HepG2 (cell line): Measurements from ENCODE around the gene OR1D5. TPM values are rescaled to one million over a fixed set of nuclear protein-coding genes. Genes with fewer than 3 reads are reported as not detected.
A peak's percentile ranks its signal among the peaks of the same experiment; 100 is the strongest.

ENCODE experiments used
- ARHGAP35 ChIP-seq: sonication (generic); formaldehyde crosslinking; IDR thresholded peaks from 2 replicates; pipeline ENCODE4 v1.9.0; 2022; ENCODE audit warnings: mild to moderate bottlenecking, inconsistent platforms, moderate library complexity, missing genetic modification reagents, borderline replicate concordance
- HMG20B ChIP-seq: conservative IDR thresholded peaks from 2 replicates; pipeline ENCODE4 v1.6.1; 2016; ENCODE audit warnings: missing genetic modification reagents, missing compliant biosample characterization
- HOXD1 ChIP-seq: sonication (generic); formaldehyde crosslinking; IDR thresholded peaks from 2 replicates; pipeline ENCODE4 v1.5.0; 2020; ENCODE audit warnings: missing genetic modification reagents
- KLF9 ChIP-seq: IDR thresholded peaks from 2 replicates; pipeline ENCODE4 v1.6.1; 2016; ENCODE audit warnings: low read depth
- MIXL1 ChIP-seq: IDR thresholded peaks from 2 replicates; pipeline ENCODE4 v1.6.1; 2016
- ZFP1 ChIP-seq: IDR thresholded peaks from 2 replicates; pipeline ENCODE4 v1.6.1; 2016
- ZNF253 ChIP-seq: sonication (generic); formaldehyde crosslinking; IDR thresholded peaks from 2 replicates; pipeline ENCODE4 v1.8.0; 2022; ENCODE audit warnings: mild to moderate bottlenecking, missing genetic modification reagents, borderline replicate concordance
- ZNF382 ChIP-seq: sonication (generic); formaldehyde crosslinking; IDR thresholded peaks from 2 replicates; pipeline ENCODE4 v1.5.0; 2020; ENCODE audit warnings: missing genetic modification reagents, mild to moderate bottlenecking, borderline replicate concordance
- ZNF432 ChIP-seq: sonication (generic); formaldehyde crosslinking; IDR thresholded peaks from 2 replicates; pipeline ENCODE4 v1.5.0; 2020; ENCODE audit warnings: missing genetic modification reagents, mild to moderate bottlenecking, borderline replicate concordance
- ZNF615 ChIP-seq: sonication (generic); formaldehyde crosslinking; IDR thresholded peaks from 2 replicates; pipeline ENCODE4 v1.5.0; 2020; ENCODE audit warnings: mild to moderate bottlenecking, missing genetic modification reagents, borderline replicate concordance
- ZSCAN30 ChIP-seq: sonication (generic); formaldehyde crosslinking; IDR thresholded peaks from 2 replicates; pipeline ENCODE4 v1.5.0; 2020; ENCODE audit warnings: mild to moderate bottlenecking, missing genetic modification reagents
- polyA plus RNA-seq, 8 experiments: library from polyadenylated mRNA; depleted of rRNA in 3 of 8; stranded (reverse) in 7 of 8; unstranded in 1 of 8; fragments of >200 nt; fragmentation: Illumina TruSeq in 4 of 8; extraction: Trizol in 4 of 8; gene quantifications; 2 replicates each; pipeline versions ENCODE4 v1.2.1 to v1.2.3, GENCODE V29; 2011 to 2016; ENCODE audit warnings: low read depth in 4 of 8, missing spikeins in 1 of 8, mixed read lengths in 1 of 8; ENCODE audit not compliant: insufficient read depth in 1 of 8
- total RNA-seq, 5 experiments: library from RNA; depleted of rRNA; stranded (reverse); fragments of >200 nt; fragmentation: Illumina TruSeq; extraction: Trizol; gene quantifications; 2 replicates each; pipeline ENCODE4 v1.2.3, GENCODE V29; 2016; ENCODE audit warnings: low read depth in 1 of 5
- TF ChIP-seq, protein P1 (sequence below): sonication (generic); formaldehyde crosslinking; IDR thresholded peaks from 2 replicates; pipeline ENCODE4 v1.5.0; 2020; ENCODE audit warnings: mild to moderate bottlenecking, missing genetic modification reagents, borderline replicate concordance
- TF ChIP-seq, protein P2 (sequence below): sonication (generic); formaldehyde crosslinking; IDR thresholded peaks from 2 replicates; pipeline ENCODE4 v1.4.0; 2020; ENCODE audit warnings: mild to moderate bottlenecking, low read depth, missing genetic modification reagents
- TF ChIP-seq, protein P3 (sequence below): sonication (generic); formaldehyde crosslinking; IDR thresholded peaks from 2 replicates; pipeline ENCODE4 v1.9.0; 2021; ENCODE audit warnings: missing genetic modification reagents, borderline replicate concordance
- TF ChIP-seq, protein P4 (sequence below): IDR thresholded peaks from 2 replicates; pipeline ENCODE4 v1.6.1; 2016; ENCODE audit warnings: low read depth, control low read depth

The OR1D5 gene
- total and polyA plus RNA-seq, 2 of the 13 experiments (the other 11 are each of a cell fraction or from before 2014, with no cell fraction given), result not detected

DNA sequence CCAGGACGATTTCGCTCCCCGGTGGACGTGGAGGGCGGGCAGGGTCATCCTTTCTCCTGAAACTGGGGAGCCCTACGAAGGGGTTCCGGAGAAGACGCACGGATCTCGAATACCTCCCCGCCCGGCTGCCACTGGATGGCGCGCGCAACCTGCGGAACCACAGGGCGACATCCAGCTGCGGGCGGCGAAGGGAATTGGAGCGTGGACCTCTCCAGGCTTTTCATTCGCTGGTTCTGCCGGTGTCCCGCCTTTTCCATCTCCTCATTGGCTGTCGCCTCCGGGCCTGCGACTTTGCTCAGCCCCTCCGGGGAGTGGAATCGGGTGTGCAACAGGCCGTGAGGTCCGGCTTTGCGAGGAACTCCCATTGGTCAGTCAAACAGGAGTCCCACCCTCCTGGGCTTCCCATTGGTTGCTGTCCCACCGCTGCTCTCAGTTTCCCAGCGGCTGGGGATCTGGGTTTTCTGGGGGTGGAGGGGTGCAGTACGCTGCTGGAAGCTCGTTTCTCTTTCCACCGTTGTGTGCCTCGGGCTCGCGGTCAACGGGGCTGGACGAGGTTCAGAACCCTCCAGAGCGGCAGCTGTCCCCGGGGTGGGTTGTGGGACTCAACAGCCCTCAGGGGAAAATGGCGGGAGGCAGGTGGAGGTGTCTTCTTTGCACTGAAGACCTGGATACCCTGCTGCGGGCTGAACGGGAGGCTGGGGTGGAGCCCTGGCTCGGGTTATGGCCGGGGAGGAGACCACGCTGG lies 14.5 kb downstream of the OR1D5 start (continued):
- TF ChIP-seq, protein P1, sequence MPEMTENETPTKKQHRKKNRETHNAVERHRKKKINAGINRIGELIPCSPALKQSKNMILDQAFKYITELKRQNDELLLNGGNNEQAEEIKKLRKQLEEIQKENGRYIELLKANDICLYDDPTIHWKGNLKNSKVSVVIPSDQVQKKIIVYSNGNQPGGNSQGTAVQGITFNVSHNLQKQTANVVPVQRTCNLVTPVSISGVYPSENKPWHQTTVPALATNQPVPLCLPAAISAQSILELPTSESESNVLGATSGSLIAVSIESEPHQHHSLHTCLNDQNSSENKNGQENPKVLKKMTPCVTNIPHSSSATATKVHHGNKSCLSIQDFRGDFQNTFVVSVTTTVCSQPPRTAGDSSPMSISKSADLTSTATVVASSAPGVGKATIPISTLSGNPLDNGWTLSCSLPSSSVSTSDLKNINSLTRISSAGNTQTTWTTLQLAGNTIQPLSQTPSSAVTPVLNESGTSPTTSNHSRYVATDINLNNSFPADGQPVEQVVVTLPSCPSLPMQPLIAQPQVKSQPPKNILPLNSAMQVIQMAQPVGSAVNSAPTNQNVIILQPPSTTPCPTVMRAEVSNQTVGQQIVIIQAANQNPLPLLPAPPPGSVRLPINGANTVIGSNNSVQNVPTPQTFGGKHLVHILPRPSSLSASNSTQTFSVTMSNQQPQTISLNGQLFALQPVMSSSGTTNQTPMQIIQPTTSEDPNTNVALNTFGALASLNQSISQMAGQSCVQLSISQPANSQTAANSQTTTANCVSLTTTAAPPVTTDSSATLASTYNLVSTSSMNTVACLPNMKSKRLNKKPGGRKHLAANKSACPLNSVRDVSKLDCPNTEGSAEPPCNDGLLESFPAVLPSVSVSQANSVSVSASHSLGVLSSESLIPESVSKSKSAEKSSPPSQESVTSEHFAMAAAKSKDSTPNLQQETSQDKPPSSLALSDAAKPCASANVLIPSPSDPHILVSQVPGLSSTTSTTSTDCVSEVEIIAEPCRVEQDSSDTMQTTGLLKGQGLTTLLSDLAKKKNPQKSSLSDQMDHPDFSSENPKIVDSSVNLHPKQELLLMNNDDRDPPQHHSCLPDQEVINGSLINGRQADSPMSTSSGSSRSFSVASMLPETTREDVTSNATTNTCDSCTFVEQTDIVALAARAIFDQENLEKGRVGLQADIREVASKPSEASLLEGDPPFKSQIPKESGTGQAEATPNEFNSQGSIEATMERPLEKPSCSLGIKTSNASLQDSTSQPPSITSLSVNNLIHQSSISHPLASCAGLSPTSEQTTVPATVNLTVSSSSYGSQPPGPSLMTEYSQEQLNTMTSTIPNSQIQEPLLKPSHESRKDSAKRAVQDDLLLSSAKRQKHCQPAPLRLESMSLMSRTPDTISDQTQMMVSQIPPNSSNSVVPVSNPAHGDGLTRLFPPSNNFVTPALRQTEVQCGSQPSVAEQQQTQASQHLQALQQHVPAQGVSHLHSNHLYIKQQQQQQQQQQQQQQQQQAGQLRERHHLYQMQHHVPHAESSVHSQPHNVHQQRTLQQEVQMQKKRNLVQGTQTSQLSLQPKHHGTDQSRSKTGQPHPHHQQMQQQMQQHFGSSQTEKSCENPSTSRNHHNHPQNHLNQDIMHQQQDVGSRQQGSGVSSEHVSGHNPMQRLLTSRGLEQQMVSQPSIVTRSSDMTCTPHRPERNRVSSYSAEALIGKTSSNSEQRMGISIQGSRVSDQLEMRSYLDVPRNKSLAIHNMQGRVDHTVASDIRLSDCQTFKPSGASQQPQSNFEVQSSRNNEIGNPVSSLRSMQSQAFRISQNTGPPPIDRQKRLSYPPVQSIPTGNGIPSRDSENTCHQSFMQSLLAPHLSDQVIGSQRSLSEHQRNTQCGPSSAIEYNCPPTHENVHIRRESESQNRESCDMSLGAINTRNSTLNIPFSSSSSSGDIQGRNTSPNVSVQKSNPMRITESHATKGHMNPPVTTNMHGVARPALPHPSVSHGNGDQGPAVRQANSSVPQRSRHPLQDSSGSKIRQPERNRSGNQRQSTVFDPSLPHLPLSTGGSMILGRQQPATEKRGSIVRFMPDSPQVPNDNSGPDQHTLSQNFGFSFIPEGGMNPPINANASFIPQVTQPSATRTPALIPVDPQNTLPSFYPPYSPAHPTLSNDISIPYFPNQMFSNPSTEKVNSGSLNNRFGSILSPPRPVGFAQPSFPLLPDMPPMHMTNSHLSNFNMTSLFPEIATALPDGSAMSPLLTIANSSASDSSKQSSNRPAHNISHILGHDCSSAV, result no peak
- no peak for TF ChIP-seq ZFP1
- no peak for TF ChIP-seq ZNF382 (CRISPR knock-in tag)
- no peak for TF ChIP-seq ZNF615 (CRISPR knock-in tag)
- TF ChIP-seq ARHGAP35 (CRISPR knock-in tag), result no peak
- TF ChIP-seq KLF9 (CRISPR knock-in tag), result no peak
- TF ChIP-seq HMG20B (CRISPR knock-in tag), result no peak
- no peak for TF ChIP-seq ZNF253
- TF ChIP-seq MIXL1 (CRISPR knock-in tag), result no peak
- no peak for TF ChIP-seq HOXD1 (CRISPR knock-in tag)
- TF ChIP-seq, protein P2, sequence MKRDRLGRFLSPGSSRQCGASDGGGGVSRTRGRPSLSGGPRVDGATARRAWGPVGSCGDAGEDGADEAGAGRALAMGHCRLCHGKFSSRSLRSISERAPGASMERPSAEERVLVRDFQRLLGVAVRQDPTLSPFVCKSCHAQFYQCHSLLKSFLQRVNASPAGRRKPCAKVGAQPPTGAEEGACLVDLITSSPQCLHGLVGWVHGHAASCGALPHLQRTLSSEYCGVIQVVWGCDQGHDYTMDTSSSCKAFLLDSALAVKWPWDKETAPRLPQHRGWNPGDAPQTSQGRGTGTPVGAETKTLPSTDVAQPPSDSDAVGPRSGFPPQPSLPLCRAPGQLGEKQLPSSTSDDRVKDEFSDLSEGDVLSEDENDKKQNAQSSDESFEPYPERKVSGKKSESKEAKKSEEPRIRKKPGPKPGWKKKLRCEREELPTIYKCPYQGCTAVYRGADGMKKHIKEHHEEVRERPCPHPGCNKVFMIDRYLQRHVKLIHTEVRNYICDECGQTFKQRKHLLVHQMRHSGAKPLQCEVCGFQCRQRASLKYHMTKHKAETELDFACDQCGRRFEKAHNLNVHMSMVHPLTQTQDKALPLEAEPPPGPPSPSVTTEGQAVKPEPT, result no peak
- TF ChIP-seq, protein P3, sequence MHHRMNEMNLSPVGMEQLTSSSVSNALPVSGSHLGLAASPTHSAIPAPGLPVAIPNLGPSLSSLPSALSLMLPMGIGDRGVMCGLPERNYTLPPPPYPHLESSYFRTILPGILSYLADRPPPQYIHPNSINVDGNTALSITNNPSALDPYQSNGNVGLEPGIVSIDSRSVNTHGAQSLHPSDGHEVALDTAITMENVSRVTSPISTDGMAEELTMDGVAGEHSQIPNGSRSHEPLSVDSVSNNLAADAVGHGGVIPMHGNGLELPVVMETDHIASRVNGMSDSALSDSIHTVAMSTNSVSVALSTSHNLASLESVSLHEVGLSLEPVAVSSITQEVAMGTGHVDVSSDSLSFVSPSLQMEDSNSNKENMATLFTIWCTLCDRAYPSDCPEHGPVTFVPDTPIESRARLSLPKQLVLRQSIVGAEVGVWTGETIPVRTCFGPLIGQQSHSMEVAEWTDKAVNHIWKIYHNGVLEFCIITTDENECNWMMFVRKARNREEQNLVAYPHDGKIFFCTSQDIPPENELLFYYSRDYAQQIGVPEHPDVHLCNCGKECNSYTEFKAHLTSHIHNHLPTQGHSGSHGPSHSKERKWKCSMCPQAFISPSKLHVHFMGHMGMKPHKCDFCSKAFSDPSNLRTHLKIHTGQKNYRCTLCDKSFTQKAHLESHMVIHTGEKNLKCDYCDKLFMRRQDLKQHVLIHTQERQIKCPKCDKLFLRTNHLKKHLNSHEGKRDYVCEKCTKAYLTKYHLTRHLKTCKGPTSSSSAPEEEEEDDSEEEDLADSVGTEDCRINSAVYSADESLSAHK (CRISPR knock-in tag), result no peak
- 0 out of 2 replicates have a peak, but pooled peaks have one; percentile 47 for TF ChIP-seq ZSCAN30 (CRISPR knock-in tag)
- no peak for TF ChIP-seq ZNF432 (CRISPR knock-in tag)
- TF ChIP-seq, protein P4, sequence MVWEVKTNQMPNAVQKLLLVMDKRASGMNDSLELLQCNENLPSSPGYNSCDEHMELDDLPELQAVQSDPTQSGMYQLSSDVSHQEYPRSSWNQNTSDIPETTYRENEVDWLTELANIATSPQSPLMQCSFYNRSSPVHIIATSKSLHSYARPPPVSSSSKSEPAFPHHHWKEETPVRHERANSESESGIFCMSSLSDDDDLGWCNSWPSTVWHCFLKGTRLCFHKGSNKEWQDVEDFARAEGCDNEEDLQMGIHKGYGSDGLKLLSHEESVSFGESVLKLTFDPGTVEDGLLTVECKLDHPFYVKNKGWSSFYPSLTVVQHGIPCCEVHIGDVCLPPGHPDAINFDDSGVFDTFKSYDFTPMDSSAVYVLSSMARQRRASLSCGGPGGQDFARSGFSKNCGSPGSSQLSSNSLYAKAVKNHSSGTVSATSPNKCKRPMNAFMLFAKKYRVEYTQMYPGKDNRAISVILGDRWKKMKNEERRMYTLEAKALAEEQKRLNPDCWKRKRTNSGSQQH (CRISPR knock-in tag), result no peak
